OCI-LY1 (cell line): ENCODE data around the gene EMID1.

Source experiments
- CTCF ChIP-seq: fragments of 200-600 bp; sonication (generic), shearing (Covaris generic); IDR thresholded peaks from 2 replicates; pipeline ENCODE4 v1.5.1; 2017; ENCODE audit warnings: mild to moderate bottlenecking, antibody characterized with exemption, low read length, moderate library complexity, mixed read lengths
- EZH2 ChIP-seq: fragments of 200-600 bp; sonication (generic), shearing (Covaris generic); IDR thresholded peaks from 2 replicates; pipeline ENCODE4 v1.8.0; 2017; ENCODE audit warnings: borderline replicate concordance, mixed run types, mild to moderate bottlenecking, antibody characterized with exemption, low read length, moderate library complexity, mixed read lengths

- TF ChIP-seq CTCF, result no peak
- TF ChIP-seq EZH2, result no peak
These were observed 100.1 kb downstream of the EMID1 start for GRCh38 chr22:29305836-29306174.
